ENCODE measurements around the gene WNT11.

GRCh38 chr11:76209375-76209972, 3.2 kb upstream of the WNT11 start:
- TF ChIP-seq, protein P1, sequence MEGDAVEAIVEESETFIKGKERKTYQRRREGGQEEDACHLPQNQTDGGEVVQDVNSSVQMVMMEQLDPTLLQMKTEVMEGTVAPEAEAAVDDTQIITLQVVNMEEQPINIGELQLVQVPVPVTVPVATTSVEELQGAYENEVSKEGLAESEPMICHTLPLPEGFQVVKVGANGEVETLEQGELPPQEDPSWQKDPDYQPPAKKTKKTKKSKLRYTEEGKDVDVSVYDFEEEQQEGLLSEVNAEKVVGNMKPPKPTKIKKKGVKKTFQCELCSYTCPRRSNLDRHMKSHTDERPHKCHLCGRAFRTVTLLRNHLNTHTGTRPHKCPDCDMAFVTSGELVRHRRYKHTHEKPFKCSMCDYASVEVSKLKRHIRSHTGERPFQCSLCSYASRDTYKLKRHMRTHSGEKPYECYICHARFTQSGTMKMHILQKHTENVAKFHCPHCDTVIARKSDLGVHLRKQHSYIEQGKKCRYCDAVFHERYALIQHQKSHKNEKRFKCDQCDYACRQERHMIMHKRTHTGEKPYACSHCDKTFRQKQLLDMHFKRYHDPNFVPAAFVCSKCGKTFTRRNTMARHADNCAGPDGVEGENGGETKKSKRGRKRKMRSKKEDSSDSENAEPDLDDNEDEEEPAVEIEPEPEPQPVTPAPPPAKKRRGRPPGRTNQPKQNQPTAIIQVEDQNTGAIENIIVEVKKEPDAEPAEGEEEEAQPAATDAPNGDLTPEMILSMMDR (IDR thresholded peaks at IDR 0.05), result no peak
- no peak for TF ChIP-seq POLR2A (IDR thresholded peaks at IDR 0.05)
